ENCODE data around the gene ARSJ.

DNA sequence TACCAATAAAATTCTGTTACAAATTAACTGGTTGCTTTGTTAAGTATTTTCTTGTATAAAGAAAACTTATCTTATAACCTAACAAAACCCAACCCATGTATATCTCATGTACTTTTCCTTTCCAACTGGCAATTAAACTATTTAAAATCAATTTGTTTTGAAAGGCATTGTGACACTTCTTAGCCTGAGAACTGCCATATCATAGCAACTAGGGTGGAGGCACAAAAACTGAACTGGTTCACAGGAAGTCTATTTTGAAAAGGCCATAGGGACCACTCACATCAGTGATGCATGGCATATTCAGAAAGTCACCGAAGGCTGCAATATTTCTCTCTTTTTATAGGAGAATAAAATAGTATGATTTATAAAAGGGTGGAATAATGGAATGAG lies 40.5 kb upstream of the ARSJ start:
- TF ChIP-seq POLR2A (IDR thresholded peaks at IDR 0.05; ENCODE audit: low read length) = no peak
- no peak for TF ChIP-seq GATA1 (IDR thresholded peaks at IDR 0.05; ENCODE audit: low read depth, low read length)
